Coronary artery (tissue), 2 donors: Measurements from ENCODE around the gene MAP3K12.
A peak's percentile ranks its signal among the peaks of the same experiment; 100 is the strongest.

Experiments used
- DNase-seq: peaks from one replicate; pipeline ENCODE4 v3.0.0-alpha.2; 2017; ENCODE audit warnings: low spot score
- H3K27ac ChIP-seq, 2 donors: fragments of 200-600 bp; sonication (generic); one replicate each; pipeline ENCODE4 v1.5.1; 2016 to 2019
- H3K4me3 ChIP-seq: fragments of 200-600 bp; sonication (generic); 2 replicates; pipeline ENCODE4 v1.5.1; 2016; ENCODE audit warnings: mild to moderate bottlenecking, moderate library complexity
- TF ChIP-seq, protein P1 (sequence below): fragments of 200-600 bp; sonication (generic); IDR thresholded peaks from one replicate; pipeline ENCODE4 v1.5.1; 2019; ENCODE audit warnings: antibody characterized with exemption

The MAP3K12 gene

DNA sequence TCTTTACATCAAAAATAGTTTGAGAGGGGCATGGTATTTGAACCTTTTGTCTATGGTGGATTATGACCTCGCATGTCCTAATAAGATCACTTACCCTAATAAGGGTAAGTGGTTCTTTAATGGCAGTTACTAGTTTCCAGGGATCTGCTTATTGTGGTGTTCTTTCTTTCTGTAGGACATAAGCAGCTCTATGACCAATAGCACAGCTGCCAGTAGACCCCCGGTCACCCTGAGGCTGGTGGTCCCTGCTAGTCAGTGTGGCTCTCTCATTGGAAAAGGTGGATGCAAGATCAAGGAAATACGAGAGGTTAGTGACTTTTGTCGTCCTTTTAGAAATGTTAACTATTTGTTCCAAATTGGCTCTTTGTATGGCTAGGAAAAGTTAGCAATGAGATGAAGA is 40.2 kb downstream of the MAP3K12 start:
- TF ChIP-seq, protein P1, sequence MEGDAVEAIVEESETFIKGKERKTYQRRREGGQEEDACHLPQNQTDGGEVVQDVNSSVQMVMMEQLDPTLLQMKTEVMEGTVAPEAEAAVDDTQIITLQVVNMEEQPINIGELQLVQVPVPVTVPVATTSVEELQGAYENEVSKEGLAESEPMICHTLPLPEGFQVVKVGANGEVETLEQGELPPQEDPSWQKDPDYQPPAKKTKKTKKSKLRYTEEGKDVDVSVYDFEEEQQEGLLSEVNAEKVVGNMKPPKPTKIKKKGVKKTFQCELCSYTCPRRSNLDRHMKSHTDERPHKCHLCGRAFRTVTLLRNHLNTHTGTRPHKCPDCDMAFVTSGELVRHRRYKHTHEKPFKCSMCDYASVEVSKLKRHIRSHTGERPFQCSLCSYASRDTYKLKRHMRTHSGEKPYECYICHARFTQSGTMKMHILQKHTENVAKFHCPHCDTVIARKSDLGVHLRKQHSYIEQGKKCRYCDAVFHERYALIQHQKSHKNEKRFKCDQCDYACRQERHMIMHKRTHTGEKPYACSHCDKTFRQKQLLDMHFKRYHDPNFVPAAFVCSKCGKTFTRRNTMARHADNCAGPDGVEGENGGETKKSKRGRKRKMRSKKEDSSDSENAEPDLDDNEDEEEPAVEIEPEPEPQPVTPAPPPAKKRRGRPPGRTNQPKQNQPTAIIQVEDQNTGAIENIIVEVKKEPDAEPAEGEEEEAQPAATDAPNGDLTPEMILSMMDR, result no peak
- Histone ChIP-seq H3K4me3 (no peak overlapping the region), H3K27ac (no peak overlapping the region)
- DNase-seq, result no peak

DNA sequence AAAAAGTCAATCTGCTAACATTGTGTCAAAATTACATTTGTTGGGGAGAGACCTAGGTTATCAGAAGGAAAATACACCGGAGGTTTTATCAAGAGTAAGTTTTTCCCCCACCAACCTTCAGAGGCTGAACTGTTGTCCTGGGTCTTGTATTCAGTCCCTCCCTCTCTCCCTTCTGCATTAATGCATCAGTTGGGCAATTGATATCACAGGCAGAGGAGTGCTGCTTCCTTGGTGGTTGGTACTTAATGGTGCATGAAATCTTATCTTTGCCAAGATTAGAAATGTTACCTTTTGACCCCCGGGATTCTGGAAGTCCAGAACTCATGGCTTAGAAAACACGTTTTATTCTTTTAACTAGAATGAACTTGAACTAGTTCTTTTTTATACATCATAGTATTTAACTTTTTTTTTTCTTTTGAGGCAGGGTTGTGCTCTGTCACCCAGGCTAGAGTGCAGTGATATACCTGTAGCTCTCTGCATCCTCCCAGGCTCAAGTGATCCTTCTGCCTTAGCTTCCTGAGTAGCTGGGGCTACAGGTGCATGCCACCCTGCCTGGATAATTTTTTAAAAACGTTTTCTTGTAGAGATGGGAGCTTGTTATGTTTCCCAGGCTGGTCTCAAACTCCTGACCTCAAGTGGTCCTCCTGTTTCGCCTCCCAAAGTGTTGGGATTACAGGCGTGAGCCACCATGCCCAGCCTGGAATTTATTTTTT is 42.4 kb downstream of the MAP3K12 start:
- no peak overlapping the region for H3K27ac ChIP-seq
- no peak for DNase-seq
- H3K4me3 ChIP-seq, result no peak overlapping the region
- TF ChIP-seq, protein P1, result no peak

DNA sequence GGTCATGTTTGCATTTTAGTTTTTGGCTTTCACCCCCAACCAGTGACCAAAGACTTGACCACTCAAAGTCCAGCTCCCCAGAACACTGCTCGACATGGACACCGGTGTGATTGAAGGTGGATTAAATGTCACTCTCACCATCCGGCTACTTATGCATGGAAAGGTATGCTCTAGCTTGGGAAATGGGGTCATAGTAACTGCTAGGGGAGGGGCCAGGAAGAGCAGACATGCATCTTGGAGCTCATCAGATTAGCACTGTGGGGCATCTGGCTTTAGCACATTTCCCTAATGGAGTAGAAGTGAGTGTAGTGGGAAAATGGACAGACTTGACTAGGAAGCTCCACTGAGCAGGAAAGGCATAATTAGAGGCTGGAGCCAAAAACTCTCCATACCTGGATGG is 44.6 kb downstream of the MAP3K12 start:
- Histone ChIP-seq H3K4me3 (peak overlapping the region; percentile 92), H3K27ac (no peak overlapping the region)
- DNase-seq, result peak; percentile 22
- TF ChIP-seq, protein P1, result no peak

DNA sequence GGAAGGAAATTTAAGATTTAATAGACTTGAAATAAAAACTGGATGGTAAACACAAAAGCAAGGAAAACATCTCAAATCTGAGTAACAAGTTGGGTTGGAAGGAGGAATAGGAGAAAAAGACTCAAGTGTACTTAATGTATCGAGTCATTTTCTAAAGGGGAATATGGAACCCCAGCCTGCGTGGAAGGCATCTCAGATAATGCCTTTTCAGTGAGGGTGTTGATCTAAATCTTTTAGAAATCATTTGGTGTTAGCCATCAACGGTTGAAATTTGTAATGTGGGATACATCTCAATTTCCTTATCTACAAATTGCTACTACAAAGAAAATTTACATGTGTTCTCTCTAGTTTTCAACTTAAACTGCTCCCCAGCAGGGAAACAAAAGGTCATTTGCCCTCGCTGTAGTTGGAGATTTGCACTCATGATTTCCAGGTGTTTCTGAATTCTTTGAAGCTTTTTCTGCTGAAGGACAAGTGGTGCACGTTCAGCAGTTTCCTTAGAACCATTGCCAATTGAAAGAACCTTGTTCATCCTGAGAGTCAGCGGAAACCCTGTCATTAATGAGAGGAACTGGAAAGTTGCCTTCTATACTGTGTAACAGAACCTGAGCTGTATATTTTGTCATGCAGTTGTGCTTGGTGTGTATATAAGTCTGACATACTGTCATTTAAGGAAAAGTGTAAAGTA is 45.2 kb downstream of the MAP3K12 start:
- no peak for DNase-seq
- TF ChIP-seq, protein P1, result no peak
- Histone ChIP-seq H3K27ac (no peak overlapping the region), H3K4me3 (peak overlapping the region; percentile 92)

DNA sequence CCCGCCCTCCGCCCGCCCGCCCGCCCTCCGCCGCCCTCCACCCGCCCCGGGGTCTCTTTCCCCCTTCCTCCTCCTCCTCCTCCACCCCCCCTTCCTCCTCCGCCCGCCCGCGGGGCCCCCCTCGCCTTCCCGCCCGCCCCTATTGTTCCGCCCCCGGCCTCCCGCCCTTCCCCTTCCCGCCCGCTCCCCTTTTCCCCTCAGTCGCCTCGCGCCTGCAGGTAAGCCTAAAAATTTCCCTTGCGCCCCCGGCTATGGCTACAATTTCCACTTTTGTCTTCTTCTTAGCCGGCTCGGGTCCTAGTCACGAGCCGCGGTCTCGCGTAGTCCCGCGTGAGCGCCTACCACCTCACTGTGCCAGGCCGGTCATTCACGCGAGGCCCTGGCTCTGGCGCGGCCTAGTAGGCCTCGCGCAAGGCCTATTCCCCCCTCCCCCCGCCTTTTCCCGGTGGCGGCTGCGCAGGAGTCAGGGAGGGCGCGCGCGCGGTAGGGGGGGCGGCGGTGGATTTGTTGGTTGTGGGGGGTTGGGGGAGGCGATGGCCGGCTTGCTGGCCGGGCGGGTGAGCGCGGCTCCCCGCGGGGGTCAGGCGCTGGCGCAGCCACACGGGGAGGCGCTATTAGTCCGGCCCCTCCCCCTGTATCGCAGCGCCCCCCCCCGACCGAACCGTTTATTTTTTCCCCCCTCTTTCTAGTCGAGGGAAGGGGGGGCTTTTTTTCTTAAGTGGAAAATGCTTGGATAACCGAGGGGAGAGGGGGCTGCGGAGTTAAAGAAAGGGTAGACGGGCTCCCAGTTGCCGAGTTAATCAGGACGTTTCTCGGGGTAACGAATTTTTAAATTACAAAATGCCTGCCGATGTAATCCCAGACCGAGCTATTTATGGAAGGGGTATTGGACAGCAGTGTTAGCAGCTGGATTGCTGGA is 46.8 kb downstream of the MAP3K12 start:
- TF ChIP-seq, protein P1, result no peak
- H3K27ac ChIP-seq, result peak overlapping the region; percentile 87 to 97
- peak overlapping the region; percentile 92 for H3K4me3 ChIP-seq
- DNase-seq, result peak; percentile 93

DNA sequence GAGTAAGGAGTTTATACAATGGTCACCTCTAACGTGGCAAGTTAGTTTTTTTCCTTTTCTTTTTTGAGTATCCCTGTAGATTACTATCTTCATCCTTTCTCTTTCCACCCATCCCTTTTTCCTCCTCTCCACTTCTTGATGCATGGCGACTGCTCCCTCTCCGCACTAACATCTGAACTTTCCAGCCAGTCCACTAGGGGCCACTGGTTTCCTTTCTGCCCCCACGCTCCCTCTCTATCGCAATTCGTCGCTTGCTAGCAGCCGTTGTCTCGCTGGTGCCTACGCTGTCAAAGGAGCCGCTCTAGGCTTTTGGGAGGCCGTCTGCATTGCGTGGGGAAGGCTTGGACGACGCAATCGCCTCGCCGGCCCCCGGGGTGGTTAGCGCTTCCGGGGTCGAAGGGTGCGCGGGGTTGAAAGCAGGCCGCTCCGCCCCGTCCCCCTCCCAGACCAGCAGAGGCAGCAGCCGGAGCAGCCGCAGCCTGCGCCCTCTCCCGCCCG is 47.5 kb downstream of the MAP3K12 start, which contains the start of gene PCBP2:
Gene PCBP2, plus strand, starts transcription at position 442 of the 498 bp plus-strand sequence. CDS start 2,699 bp downstream, outside the sequence.
- Histone ChIP-seq H3K4me3 (peak within 1 kb of the TSS; percentile 92), H3K27ac (peak within 1 kb of the TSS; percentile 87 to 97)
- TF ChIP-seq, protein P1, result peak; percentile 79
- peak; percentile 99 for DNase-seq
